ENCODE results near the gene HOXA2.

DNA sequence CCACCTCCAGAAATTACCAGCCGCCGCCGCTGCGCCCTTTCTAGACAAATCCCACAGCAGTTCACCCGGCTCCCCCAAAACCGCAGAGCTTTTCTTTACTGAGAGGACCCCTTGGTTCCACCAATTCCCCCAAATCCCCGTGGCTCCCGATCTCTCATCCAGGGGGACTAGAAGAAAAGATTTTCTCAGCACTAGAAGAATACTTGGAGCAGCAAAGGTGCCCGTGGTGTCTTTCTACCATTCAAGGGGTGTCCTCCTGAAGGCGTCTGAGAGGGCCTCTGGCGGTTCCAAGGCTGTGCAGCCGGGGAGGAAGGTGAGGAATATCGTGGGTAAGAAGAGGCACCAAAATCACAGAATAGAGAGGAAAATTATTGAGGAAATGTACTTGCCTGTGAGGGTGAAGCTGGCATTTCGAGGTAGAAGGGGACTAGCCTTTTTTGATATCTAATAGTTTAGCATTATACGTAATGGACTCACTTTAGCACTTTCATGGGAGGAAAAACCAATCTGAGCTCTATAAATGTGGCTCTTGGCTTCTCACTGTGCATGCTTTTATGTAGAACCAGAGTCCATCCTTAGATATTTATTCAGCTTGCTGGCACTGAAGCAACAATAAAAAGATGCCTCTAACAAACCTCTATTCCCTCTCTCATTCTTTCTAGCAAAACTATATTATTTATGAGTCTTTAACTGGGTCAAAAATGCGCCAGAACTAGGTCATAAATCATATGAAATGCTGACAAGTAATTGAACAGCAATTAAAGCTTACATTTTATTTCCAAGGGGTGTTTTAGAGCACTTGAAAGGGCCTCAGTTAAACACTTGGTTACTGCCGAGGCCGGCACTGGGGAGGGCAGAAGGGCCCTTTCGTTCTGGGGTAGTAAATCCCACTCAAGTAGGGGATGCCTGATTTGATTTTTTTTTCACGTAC is 13.8 kb upstream of the HOXA2 start:
- TF ChIP-seq, protein P1, sequence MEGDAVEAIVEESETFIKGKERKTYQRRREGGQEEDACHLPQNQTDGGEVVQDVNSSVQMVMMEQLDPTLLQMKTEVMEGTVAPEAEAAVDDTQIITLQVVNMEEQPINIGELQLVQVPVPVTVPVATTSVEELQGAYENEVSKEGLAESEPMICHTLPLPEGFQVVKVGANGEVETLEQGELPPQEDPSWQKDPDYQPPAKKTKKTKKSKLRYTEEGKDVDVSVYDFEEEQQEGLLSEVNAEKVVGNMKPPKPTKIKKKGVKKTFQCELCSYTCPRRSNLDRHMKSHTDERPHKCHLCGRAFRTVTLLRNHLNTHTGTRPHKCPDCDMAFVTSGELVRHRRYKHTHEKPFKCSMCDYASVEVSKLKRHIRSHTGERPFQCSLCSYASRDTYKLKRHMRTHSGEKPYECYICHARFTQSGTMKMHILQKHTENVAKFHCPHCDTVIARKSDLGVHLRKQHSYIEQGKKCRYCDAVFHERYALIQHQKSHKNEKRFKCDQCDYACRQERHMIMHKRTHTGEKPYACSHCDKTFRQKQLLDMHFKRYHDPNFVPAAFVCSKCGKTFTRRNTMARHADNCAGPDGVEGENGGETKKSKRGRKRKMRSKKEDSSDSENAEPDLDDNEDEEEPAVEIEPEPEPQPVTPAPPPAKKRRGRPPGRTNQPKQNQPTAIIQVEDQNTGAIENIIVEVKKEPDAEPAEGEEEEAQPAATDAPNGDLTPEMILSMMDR (conservative IDR thresholded peaks at IDR 0.05; ENCODE audit: low read length): no peak
- TF ChIP-seq EZH2phosphoT487 (IDR thresholded peaks at IDR 0.05; ENCODE audit: borderline replicate concordance, low read depth, low read length): no peak

Measured in OCI-LY7 (cell line).